ENCODE data around the gene HLF. TPM values are rescaled to one million over a fixed set of nuclear protein-coding genes. Genes with fewer than 3 reads are reported as not detected.

HLF gene
- total and polyA plus RNA-seq, 2 experiments from 2014 or later = 0.28 TPM; not detected in 1

DNA sequence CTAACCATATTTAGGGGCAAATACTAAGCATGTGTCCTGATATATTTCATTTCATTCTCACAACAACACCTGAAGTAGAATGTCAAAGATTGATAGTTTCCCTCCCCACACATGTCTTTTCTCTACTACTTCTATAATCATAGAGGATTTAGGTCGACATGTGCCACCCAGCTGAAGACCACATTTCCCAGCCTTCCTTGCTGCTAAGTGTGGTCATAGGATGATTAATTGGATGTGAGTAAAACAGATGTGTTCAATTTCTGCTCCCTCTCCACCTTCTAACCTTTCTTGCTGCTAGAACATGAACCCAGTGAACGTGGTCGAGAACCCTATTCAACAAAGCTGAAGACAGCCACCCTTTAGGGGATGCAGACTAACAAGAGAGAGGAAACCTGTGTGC lies 18.8 kb upstream of the HLF start:
- no peaks in the 10 kb centered on the region for H3K27me3 Mint-ChIP-seq (ENCODE audit: insufficient read depth, low read depth, poor library complexity)
- H3K4me1 Mint-ChIP-seq = peaks cover 9% of the 10 kb centered on the region; the same call in 2 of the 3 replicates
- ATAC-seq = no peak

More for the DNA sequence above, 18.8 kb upstream of the HLF start:
- Mint-ChIP-seq H3K36me3 (ENCODE audit: low read depth) (no peaks in the 10 kb centered on the region), H3K9me3 (no peaks in the 10 kb centered on the region), H3K4me3 (no peak overlapping the region), H3K27ac (no peak overlapping the region)
- peaks cover 5% of the 10 kb centered on the region; the same call in 1 of the 2 replicates for H3K9me2 ChIP-seq (ENCODE audit: insufficient read depth)
- no peaks in the 10 kb centered on the region for H3K27me3 ChIP-seq (ENCODE audit: insufficient read depth)
- peaks cover 8% of the 10 kb centered on the region for H3K4me1 ChIP-seq (ENCODE audit: insufficient read depth)
- no peaks in the 10 kb centered on the region for H3K36me3 ChIP-seq (ENCODE audit: insufficient read depth)
- TF ChIP-seq POLR2AphosphoS5 (IDR thresholded peaks at IDR 0.05; ENCODE audit: low read depth) (no peak), EZH2phosphoT487 (IDR thresholded peaks at IDR 0.05; ENCODE audit: unreplicated experiment) (no peak), EZH2 (IDR thresholded peaks at IDR 0.05; ENCODE audit: low read depth, unreplicated experiment) (no peak), NANOG (IDR thresholded peaks at IDR 0.05; ENCODE audit: borderline replicate concordance) (no peak), JUNB (IDR thresholded peaks at IDR 0.05; ENCODE audit: unreplicated experiment) (no peak), ZNF331 (CRISPR knock-in tag; IDR thresholded peaks at IDR 0.05; ENCODE audit: low read depth) (no peak), STAT1 (IDR thresholded peaks at IDR 0.05; ENCODE audit: unreplicated experiment) (no peak)
- TF ChIP-seq, protein P1, sequence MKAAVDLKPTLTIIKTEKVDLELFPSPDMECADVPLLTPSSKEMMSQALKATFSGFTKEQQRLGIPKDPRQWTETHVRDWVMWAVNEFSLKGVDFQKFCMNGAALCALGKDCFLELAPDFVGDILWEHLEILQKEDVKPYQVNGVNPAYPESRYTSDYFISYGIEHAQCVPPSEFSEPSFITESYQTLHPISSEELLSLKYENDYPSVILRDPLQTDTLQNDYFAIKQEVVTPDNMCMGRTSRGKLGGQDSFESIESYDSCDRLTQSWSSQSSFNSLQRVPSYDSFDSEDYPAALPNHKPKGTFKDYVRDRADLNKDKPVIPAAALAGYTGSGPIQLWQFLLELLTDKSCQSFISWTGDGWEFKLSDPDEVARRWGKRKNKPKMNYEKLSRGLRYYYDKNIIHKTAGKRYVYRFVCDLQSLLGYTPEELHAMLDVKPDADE (IDR thresholded peaks at IDR 0.05) = no peak
- TF ChIP-seq, protein P2, sequence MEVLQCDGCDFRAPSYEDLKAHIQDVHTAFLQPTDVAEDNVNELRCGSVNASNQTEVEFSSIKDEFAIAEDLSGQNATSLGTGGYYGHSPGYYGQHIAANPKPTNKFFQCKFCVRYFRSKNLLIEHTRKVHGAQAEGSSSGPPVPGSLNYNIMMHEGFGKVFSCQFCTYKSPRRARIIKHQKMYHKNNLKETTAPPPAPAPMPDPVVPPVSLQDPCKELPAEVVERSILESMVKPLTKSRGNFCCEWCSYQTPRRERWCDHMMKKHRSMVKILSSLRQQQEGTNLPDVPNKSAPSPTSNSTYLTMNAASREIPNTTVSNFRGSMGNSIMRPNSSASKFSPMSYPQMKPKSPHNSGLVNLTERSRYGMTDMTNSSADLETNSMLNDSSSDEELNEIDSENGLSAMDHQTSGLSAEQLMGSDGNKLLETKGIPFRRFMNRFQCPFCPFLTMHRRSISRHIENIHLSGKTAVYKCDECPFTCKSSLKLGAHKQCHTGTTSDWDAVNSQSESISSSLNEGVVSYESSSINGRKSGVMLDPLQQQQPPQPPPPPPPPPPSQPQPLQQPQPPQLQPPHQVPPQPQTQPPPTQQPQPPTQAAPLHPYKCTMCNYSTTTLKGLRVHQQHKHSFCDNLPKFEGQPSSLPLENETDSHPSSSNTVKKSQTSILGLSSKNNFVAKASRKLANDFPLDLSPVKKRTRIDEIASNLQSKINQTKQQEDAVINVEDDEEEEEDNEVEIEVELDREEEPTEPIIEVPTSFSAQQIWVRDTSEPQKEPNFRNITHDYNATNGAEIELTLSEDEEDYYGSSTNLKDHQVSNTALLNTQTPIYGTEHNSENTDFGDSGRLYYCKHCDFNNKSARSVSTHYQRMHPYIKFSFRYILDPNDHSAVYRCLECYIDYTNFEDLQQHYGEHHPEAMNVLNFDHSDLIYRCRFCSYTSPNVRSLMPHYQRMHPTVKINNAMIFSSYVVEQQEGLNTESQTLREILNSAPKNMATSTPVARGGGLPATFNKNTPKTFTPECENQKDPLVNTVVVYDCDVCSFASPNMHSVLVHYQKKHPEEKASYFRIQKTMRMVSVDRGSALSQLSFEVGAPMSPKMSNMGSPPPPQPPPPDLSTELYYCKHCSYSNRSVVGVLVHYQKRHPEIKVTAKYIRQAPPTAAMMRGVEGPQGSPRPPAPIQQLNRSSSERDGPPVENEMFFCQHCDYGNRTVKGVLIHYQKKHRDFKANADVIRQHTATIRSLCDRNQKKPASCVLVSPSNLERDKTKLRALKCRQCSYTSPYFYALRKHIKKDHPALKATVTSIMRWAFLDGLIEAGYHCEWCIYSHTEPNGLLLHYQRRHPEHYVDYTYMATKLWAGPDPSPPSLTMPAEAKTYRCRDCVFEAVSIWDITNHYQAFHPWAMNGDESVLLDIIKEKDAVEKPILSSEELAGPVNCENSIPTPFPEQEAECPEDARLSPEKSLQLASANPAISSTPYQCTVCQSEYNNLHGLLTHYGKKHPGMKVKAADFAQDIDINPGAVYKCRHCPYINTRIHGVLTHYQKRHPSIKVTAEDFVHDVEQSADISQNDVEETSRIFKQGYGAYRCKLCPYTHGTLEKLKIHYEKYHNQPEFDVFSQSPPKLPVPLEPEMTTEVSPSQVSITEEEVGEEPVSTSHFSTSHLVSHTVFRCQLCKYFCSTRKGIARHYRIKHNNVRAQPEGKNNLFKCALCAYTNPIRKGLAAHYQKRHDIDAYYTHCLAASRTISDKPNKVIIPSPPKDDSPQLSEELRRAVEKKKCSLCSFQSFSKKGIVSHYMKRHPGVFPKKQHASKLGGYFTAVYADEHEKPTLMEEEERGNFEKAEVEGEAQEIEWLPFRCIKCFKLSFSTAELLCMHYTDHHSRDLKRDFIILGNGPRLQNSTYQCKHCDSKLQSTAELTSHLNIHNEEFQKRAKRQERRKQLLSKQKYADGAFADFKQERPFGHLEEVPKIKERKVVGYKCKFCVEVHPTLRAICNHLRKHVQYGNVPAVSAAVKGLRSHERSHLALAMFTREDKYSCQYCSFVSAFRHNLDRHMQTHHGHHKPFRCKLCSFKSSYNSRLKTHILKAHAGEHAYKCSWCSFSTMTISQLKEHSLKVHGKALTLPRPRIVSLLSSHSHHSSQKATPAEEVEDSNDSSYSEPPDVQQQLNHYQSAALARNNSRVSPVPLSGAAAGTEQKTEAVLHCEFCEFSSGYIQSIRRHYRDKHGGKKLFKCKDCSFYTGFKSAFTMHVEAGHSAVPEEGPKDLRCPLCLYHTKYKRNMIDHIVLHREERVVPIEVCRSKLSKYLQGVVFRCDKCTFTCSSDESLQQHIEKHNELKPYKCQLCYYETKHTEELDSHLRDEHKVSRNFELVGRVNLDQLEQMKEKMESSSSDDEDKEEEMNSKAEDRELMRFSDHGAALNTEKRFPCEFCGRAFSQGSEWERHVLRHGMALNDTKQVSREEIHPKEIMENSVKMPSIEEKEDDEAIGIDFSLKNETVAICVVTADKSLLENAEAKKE (CRISPR knock-in tag; IDR thresholded peaks at IDR 0.05) = no peak
- H2AFZ ChIP-seq = no peak overlapping the region
- H3K27ac ChIP-seq (ENCODE audit: low read depth) = no peak overlapping the region
- H3K4me3 ChIP-seq = no peak overlapping the region
- no peaks in the 10 kb centered on the region for H3K79me2 ChIP-seq (replicated peaks; ENCODE audit: insufficient read depth)
- H3F3A ChIP-seq (replicated peaks; ENCODE audit: low read depth) = no peaks in the 10 kb centered on the region
- H4K20me1 ChIP-seq (replicated peaks; ENCODE audit: insufficient read depth) = no peaks in the 10 kb centered on the region
- no peak for DNase-seq (ENCODE audit: low spot score)
- no peak overlapping the region for H3K4me2 ChIP-seq

Data from GM23338 (cell line).